Thymus (tissue), 11 donors: ENCODE measurements around the gene SHISAL1. TPM values are rescaled to one million over a fixed set of nuclear protein-coding genes. Genes with fewer than 3 reads are reported as not detected.

ENCODE experiments used
- DNase-seq, 9 donors: peaks; one replicate each; pipeline ENCODE4 v3.0.0-alpha.2; 2013; ENCODE audit warnings: low spot score in 9 of 9, low read depth in 6 of 9, missing footprints in 1 of 9
- H3K27ac ChIP-seq, 2 donors: one replicate each; pipeline ENCODE4 v1.5.1; 2013; ENCODE audit warnings: control low read depth in 1 of 2, low read depth in 1 of 2, low read length in 1 of 2, mild to moderate bottlenecking in 1 of 2, moderate library complexity in 1 of 2
- H3K27me3 ChIP-seq, 2 donors: one replicate each; pipeline ENCODE4 v1.5.1; 2013; ENCODE audit warnings: low read length in 1 of 2; ENCODE audit not compliant: control insufficient read depth in 2 of 2, insufficient read depth in 1 of 2
- H3K36me3 ChIP-seq, 2 donors: one replicate each; pipeline ENCODE4 v1.5.1; 2013; ENCODE audit warnings: low read length in 1 of 2, mild to moderate bottlenecking in 1 of 2, moderate library complexity in 1 of 2; ENCODE audit not compliant: control insufficient read depth in 2 of 2, insufficient read depth in 2 of 2
- H3K4me1 ChIP-seq, 2 donors: one replicate each; pipeline ENCODE4 v1.5.1; 2013; ENCODE audit warnings: low read length in 2 of 2; ENCODE audit not compliant: control insufficient read depth in 2 of 2, insufficient read depth in 2 of 2
- H3K4me3 ChIP-seq, 2 donors: one replicate each; pipeline ENCODE4 v1.5.1; 2013; ENCODE audit warnings: low read length in 2 of 2, control low read depth in 1 of 2, mild to moderate bottlenecking in 1 of 2
- H3K9me3 ChIP-seq, 2 donors: one replicate each; pipeline ENCODE4 v1.5.1; 2013; ENCODE audit warnings: low read length in 1 of 2, mild to moderate bottlenecking in 1 of 2; ENCODE audit not compliant: control insufficient read depth in 2 of 2, insufficient read depth in 1 of 2
- WGBS: extraction: QIAGEN DNeasy Blood & Tissue Kit; methylation state at CpG from one replicate; pipeline ENCODE4 v1.1.7; 2013; 5-methylcytosine and 5-hydroxymethylcytosine counted together
- polyA plus RNA-seq: library from polyadenylated mRNA; stranded (reverse); fragments of 200-250 nt; gene quantifications from one replicate; pipeline ENCODE4 v1.2.3, GENCODE V29; 2013
- total RNA-seq: library from RNA; stranded (reverse); fragments of 120-200 nt; gene quantifications from one replicate; pipeline ENCODE4 v1.2.4, GENCODE V29; 2013
- donor health status: healthy.

The SHISAL1 gene
- total and polyA plus RNA-seq, 2 donors: 0.27 to 0.33 TPM

- H3K9me3 ChIP-seq: peaks cover 0 to 5% of the 10 kb centered on the region in 2 donors
- H3K27me3 ChIP-seq: no peaks in the 10 kb centered on the region
- H3K4me3 ChIP-seq: no peak overlapping the region
- no peaks in the 10 kb centered on the region for H3K4me1 ChIP-seq
- WGBS: 94% methylated on average over 7 of the region's 7 CpGs
- H3K36me3 ChIP-seq: no peaks in the 10 kb centered on the region
- no peak for DNase-seq
- H3K27ac ChIP-seq: no peak overlapping the region
Observed at GRCh38 chr22:44217346-44217745, 95.4 kb downstream of the SHISAL1 start.

DNA sequence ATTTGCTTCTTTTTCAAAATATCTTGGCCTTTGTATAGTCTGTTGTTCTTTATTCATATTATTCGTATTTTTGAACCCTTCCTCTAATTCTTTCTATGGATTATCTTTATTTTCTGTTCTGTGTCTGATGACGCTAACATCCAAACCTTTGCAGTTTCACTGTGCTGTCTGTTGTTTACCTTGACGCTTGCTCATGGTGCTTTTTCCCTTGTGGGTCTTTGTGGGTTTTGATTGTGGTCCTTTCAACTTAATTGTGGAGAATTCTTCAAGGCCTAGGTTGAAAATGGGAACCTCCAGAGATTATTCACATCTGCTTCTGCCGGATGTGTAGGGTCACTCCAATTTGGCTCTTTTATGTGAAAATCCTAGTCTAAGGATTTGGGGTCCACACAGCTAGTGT, 97.5 kb downstream of the SHISAL1 start:
- Histone ChIP-seq H3K36me3 (no peaks in the 10 kb centered on the region), H3K27ac (no peak overlapping the region), H3K9me3 (peaks cover 0 to 5% of the 10 kb centered on the region in 2 donors), H3K27me3 (no peaks in the 10 kb centered on the region), H3K4me1 (no peaks in the 10 kb centered on the region), H3K4me3 (no peak overlapping the region)
- WGBS: 83% methylated on average over 4 of the region's 4 CpGs
- DNase-seq: no peak

DNA sequence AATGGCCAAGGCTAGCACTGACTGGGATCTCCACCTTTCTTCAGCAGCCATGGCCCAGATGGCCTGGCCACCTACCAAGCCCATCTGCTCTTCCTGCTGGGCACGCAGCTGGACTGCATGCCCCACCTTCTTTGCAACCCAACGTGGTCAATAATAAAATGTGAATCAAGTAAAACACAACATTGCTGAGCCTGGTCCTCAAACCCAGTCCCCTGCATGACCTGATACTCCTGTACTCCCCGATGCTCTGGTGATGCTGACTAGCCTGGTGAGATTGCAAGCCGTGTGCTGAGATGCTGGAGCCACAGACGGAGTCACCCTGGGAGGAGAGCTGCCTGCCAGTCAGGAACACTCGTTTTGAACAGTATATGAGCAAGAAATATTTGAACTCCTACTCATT, 98.0 kb downstream of the SHISAL1 start:
- no peaks in the 10 kb centered on the region for H3K36me3 ChIP-seq
- H3K4me1 ChIP-seq: no peaks in the 10 kb centered on the region
- H3K9me3 ChIP-seq: peaks cover 0 to 5% of the 10 kb centered on the region in 2 donors
- no peak overlapping the region for H3K4me3 ChIP-seq
- 96% methylated on average over 6 of the region's 6 CpGs for WGBS
- no peak overlapping the region for H3K27ac ChIP-seq
- no peak for DNase-seq
- no peaks in the 10 kb centered on the region for H3K27me3 ChIP-seq

DNA sequence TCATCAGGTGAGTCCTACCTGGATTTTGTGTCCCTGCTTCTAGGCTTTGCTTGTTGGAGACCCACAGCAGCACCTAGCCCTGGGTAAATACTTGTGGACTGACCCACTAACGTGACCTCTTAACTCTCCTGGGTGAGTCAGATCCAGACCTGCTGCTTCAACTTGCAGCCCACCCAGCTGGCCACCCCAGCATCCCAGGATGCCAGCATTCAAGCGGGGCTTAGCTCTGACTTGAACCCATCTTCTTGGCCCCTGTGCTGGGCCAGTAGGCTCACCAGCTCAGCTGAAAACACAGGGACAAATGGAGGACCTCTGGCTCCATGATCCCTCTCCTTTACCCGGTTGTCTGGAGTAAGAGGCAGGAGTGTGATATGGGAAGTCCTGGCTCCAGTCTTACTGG, 98.6 kb downstream of the SHISAL1 start:
- H3K4me3 ChIP-seq: no peak overlapping the region
- peaks cover 0 to 5% of the 10 kb centered on the region in 2 donors for H3K9me3 ChIP-seq
- no peak overlapping the region for H3K27ac ChIP-seq
- WGBS: 99% methylated on average over 3 of the region's 3 CpGs
- no peaks in the 10 kb centered on the region for H3K36me3 ChIP-seq
- H3K27me3 ChIP-seq: no peaks in the 10 kb centered on the region
- no peaks in the 10 kb centered on the region for H3K4me1 ChIP-seq
- DNase-seq: no peak

- H3K4me1 ChIP-seq: no peaks in the 10 kb centered on the region
- WGBS: 83% methylated on average over 3 of the region's 3 CpGs
- H3K4me3 ChIP-seq: no peak overlapping the region
- DNase-seq: no peak
- no peaks in the 10 kb centered on the region for H3K36me3 ChIP-seq
- H3K27ac ChIP-seq: no peak overlapping the region
- no peaks in the 10 kb centered on the region for H3K27me3 ChIP-seq
- H3K9me3 ChIP-seq: peaks cover 0 to 5% of the 10 kb centered on the region in 2 donors
Observed at GRCh38 chr22:44213489-44214043, 99.2 kb downstream of the SHISAL1 start.

DNA sequence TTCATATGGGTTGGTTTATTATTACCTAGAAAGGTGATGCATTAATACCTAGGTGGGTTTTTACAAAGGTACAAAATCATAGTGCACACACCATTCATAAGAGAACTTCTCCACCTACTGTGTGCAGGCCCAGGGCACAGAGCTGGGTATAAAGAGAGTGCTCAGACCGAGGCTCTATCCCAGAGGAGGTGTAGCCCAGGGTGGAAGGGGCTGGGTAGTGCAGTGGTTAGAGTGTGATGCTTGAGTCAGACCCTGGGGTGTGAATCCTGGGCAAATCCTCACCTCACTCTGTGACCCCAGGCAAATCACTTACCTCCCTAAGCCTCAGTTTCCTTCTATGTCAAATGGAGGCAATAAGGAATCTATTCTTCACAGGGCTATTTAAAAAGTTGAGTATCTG, 99.8 kb downstream of the SHISAL1 start:
- no peak for DNase-seq
- Histone ChIP-seq H3K36me3 (no peaks in the 10 kb centered on the region), H3K4me1 (no peaks in the 10 kb centered on the region), H3K27me3 (no peaks in the 10 kb centered on the region), H3K4me3 (no peak overlapping the region), H3K27ac (no peak overlapping the region), H3K9me3 (peaks cover 0 to 5% of the 10 kb centered on the region in 2 donors)
- 88% methylated on average over 1 of the region's 1 CpG for WGBS

DNA sequence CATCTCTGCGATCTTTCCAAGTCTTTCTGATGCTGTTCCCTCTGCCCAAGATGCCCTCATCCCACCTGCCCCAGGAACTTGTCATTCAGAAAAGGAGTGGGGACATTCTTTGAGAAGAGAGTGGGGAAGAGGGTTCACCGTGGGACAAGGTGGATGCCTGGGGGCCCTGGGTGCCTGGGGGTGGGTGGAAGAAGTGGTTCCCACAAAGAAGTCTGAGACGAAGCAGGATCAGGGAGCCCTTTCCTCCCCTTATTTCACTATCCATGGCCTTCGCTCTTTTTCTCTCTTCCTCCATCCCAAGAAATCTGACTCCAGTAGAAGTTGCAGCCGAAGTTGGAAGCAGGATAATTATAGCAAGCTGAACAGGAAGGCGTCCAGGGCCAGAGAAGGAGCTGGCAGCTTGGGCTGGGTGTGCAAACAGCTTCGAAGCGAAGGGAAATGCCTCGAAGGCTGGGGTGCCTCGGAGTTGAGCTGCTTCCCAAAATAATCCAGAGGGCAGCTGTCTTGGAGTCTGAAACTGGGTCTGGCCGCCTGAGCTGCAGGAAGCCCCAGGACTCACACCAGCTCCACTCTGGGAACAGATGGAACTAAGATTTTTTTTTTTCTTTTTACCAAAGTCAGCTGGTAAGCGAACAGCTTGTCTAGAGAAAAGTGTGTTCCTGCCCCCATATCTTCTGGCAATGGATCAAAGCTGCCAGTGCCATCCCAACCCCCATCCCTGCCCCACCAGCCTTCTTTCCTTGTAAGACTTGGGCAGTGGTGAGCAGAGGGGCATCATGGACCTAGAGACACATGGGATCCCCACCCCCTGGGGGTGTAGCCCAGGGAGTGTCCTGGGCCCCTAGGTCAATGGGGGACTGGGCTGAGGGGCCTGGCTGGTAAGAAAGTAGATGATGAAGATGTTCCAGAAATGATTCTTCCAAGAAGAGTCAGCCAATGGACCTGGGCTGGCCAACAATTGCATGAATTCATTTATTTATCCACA, 100.5 kb downstream of the SHISAL1 start:
- no peaks in the 10 kb centered on the region for H3K4me1 ChIP-seq
- H3K36me3 ChIP-seq: no peaks in the 10 kb centered on the region
- DNase-seq: no peak
- H3K27ac ChIP-seq: no peak overlapping the region
- H3K4me3 ChIP-seq: no peak overlapping the region
- no peaks in the 10 kb centered on the region for H3K27me3 ChIP-seq
- peaks cover 0 to 5% of the 10 kb centered on the region in 2 donors for H3K9me3 ChIP-seq
- 85% methylated on average over 12 of the region's 12 CpGs for WGBS

GRCh38 chr22:44211256-44211945, 101.3 kb downstream of the SHISAL1 start:
- Histone ChIP-seq H3K4me1 (no peaks in the 10 kb centered on the region), H3K27me3 (no peaks in the 10 kb centered on the region), H3K36me3 (no peaks in the 10 kb centered on the region), H3K27ac (no peak overlapping the region), H3K9me3 (peaks cover 0 to 5% of the 10 kb centered on the region in 2 donors), H3K4me3 (no peak overlapping the region)
- DNase-seq: no peak
- 88% methylated on average over 6 of the region's 6 CpGs for WGBS

DNA sequence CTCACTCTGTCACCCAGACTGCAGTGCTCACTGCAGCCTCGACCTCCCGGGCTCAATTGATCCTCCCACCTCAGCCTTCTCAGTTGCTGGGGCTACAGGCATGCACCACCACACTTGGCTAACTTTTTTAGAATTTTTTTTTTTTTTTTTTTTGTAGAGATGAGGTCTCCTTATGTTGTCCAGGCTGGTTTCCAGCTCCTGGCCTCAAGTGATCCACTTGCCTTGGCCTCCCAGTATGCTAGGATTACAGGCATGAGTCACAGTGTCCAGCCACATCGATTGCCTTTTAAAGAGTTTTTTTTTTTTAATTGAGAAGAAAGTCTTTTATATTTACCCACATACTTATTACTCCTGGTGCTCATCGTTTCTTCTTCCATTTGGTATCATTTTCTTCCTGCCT, 102.0 kb downstream of the SHISAL1 start:
- Histone ChIP-seq H3K36me3 (peaks cover 0 to 5% of the 10 kb centered on the region in 2 donors), H3K4me3 (no peak overlapping the region), H3K27ac (no peak overlapping the region), H3K9me3 (peaks cover 0 to 5% of the 10 kb centered on the region in 2 donors), H3K27me3 (no peaks in the 10 kb centered on the region), H3K4me1 (no peaks in the 10 kb centered on the region)
- no peak for DNase-seq
- WGBS: 95% methylated on average over 4 of the region's 4 CpGs
